Chondrocyte (in vitro differentiated cells): ENCODE results near the gene COX6A1. TPM values are rescaled to one million over a fixed set of nuclear protein-coding genes. Genes with fewer than 3 reads are reported as not detected.

Source experiments
- DNase-seq: peaks from one replicate; pipeline ENCODE4 v3.0.0; 2021; ENCODE audit warnings: mixed read lengths, low spot score
- H3K27ac Mint-ChIP-seq: one replicate; pipeline ENCODE4 v1.8.0; 2021; ENCODE audit warnings: mild to moderate bottlenecking, moderate library complexity, mixed read lengths; ENCODE audit not compliant: unreplicated experiment
- H3K27me3 Mint-ChIP-seq: 2 replicates; pipeline ENCODE4 v1.8.0; 2021; ENCODE audit warnings: low read depth, mixed read lengths
- H3K36me3 Mint-ChIP-seq: 2 replicates; pipeline ENCODE4 v1.8.0; 2021; ENCODE audit warnings: low read depth, mixed read lengths
- H3K4me1 Mint-ChIP-seq: 2 replicates; pipeline ENCODE4 v1.8.0; 2021; ENCODE audit warnings: low read depth, mild to moderate bottlenecking, mixed read lengths
- H3K4me3 Mint-ChIP-seq: one replicate; pipeline ENCODE4 v1.8.0; 2021; ENCODE audit warnings: mild to moderate bottlenecking, moderate library complexity, mixed read lengths; ENCODE audit not compliant: unreplicated experiment
- H3K9me3 Mint-ChIP-seq: 2 replicates; pipeline ENCODE4 v1.8.0; 2021; ENCODE audit warnings: low read depth, mixed read lengths
- CTCF ChIP-seq: fragments of 200-600 bp; sonication (generic); IDR thresholded peaks from 2 replicates; pipeline ENCODE4 v1.5.0; 2021; ENCODE audit warnings: antibody characterized with exemption, mild to moderate bottlenecking, moderate library complexity
- total RNA-seq: library from RNA; stranded (reverse); gene quantifications from 3 replicates; pipeline ENCODE4 v1.2.1, GENCODE V29; 2021

Gene COX6A1
- total RNA-seq, 1 donor from 2014 or later, result 299 TPM

DNA sequence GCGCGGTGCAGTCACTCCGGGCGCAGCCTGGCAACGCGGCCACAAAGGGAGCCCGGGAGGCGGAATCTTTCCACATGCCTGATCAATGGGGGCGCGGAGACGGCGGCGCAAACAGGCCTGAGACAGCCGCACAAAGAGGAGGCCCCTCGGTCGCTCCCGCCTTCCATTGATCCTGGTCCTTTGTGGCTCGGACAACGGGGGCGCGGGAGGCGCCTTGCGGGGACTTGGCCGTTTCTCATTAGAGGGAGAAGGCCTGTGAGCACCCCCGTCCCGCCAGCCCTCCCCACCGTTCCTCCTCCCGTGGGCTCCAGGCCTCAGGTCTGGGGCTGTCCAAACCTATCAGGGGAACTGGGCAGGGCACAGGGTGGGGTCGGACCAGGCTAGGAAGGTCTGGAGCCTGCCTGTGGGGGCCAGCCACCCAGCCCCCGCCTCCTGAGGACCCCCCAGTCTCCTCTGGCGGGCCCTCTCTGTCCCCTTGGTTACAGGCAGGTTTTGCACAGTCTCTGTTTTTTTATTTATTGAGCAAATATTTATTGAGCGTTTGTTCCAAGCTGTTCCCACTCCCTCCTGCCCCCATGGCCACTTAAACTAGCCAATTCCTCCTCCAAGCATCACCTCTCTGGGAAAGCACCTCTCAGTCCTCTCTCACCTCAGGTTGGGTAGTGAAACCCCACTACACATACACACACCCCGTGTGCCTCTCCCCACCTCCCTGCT is 39.9 kb upstream of the COX6A1 start:
- H3K4me1 Mint-ChIP-seq, result peaks cover 13% of the 10 kb centered on the region
- no peak overlapping the region for H3K27ac Mint-ChIP-seq
- no peak for DNase-seq

GRCh38 chr12:120399531-120399930 is 38.4 kb upstream of the COX6A1 start:
- Mint-ChIP-seq H3K27ac (no peak overlapping the region), H3K9me3 (no peaks in the 10 kb centered on the region), H3K4me1 (peaks cover 13% of the 10 kb centered on the region), H3K27me3 (peaks cover 4% of the 10 kb centered on the region), H3K36me3 (no peaks in the 10 kb centered on the region), H3K4me3 (no peak overlapping the region)
- TF ChIP-seq CTCF, result no peak
- no peak for DNase-seq

More for the DNA sequence above, 39.9 kb upstream of the COX6A1 start:
- Mint-ChIP-seq H3K9me3 (no peaks in the 10 kb centered on the region), H3K27me3 (peaks cover 6% of the 10 kb centered on the region), H3K36me3 (no peaks in the 10 kb centered on the region), H3K4me3 (no peak overlapping the region)
- TF ChIP-seq CTCF, result no peak

- H3K9me3 Mint-ChIP-seq, result no peaks in the 10 kb centered on the region
- no peak for DNase-seq
- H3K36me3 Mint-ChIP-seq, result no peaks in the 10 kb centered on the region
- no peaks in the 10 kb centered on the region for H3K27me3 Mint-ChIP-seq
- H3K4me3 Mint-ChIP-seq, result no peak overlapping the region
- TF ChIP-seq CTCF, result no peak
- H3K27ac Mint-ChIP-seq, result peak overlapping the region; percentile 63
- H3K4me1 Mint-ChIP-seq, result peaks cover 13% of the 10 kb centered on the region
Observed at GRCh38 chr12:120402217-120402616, 35.7 kb upstream of the COX6A1 start.

DNA sequence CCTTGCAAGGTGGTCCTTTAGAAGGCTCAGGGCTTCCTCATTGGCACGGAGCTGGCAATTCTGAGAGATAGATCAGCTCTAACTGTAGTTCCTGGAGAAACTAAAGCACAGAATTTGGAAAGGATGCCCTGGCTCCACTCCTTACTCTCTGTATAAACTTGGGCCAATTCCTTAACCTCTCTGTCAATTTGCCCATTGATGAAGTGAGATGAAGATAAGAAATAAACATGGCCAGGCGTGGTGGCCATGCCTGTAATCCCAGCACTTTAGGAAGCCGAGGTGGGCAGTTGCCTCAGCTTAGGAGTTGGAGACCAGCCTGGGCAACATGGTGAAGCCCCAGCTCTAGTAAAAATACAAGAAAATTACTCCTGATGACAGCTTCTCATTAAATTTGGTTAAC is 34.0 kb upstream of the COX6A1 start:
- no peaks in the 10 kb centered on the region for H3K9me3 Mint-ChIP-seq
- peaks cover 13% of the 10 kb centered on the region for H3K4me1 Mint-ChIP-seq
- H3K27me3 Mint-ChIP-seq, result no peaks in the 10 kb centered on the region
- no peak for TF ChIP-seq CTCF
- no peak for DNase-seq
- H3K4me3 Mint-ChIP-seq, result no peak overlapping the region
- H3K27ac Mint-ChIP-seq, result no peak overlapping the region
- H3K36me3 Mint-ChIP-seq, result no peaks in the 10 kb centered on the region

DNA sequence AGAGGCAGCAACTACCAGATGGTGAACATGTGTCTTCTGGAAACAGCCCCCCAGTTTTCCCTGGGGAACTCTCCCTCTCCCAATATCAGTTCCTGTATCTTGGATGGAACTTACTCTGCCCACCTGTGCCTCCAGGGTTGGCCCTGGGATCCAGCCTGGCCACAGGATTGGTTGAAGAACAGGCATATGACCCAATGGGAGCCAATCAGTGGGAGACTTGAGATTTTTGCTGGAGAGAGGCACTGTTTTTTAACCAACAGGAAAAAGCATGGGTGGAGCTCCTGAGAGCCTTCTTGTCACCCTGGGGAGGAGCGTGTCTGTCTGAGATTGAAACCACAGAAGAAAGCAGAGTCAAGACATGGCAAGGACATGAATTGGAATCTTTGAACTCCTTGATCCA is 33.6 kb upstream of the COX6A1 start:
- Mint-ChIP-seq H3K36me3 (no peaks in the 10 kb centered on the region), H3K4me1 (peaks cover 12% of the 10 kb centered on the region), H3K4me3 (no peak overlapping the region), H3K27ac (no peak overlapping the region), H3K27me3 (no peaks in the 10 kb centered on the region), H3K9me3 (no peaks in the 10 kb centered on the region)
- TF ChIP-seq CTCF, result no peak
- no peak for DNase-seq
